ENCODE measurements around the gene PAX6. TPM values are rescaled to one million over a fixed set of nuclear protein-coding genes. Genes with fewer than 3 reads are reported as not detected.

Gene PAX6
- total RNA-seq, 2 donors from 2014 or later, result 0.46 to 0.76 TPM

- Mint-ChIP-seq H3K27me3 (ENCODE audit: low read depth) (peaks cover 83% of the 10 kb centered on the region), H3K9me3 (peaks cover 0 to 1% of the 10 kb centered on the region in 2 donors), H3K4me3 (peak overlapping the region; percentile 77 to 86), H3K27ac (peak overlapping the region; percentile 42), H3K4me1 (ENCODE audit: low read depth) (peaks cover 53% of the 10 kb centered on the region), H3K36me3 (ENCODE audit: insufficient read depth in 2 of 2) (peaks cover 8 to 10% of the 10 kb centered on the region in 2 donors)
- DNase-seq (peak in 1 of 2 donors; percentile 17), ATAC-seq (replicated peaks in 1 of 2) (no peak)
These were observed 7.9 kb downstream of the PAX6 start for GRCh38 chr11:31802990-31803812.

- DNase-seq, result peak in 1 of 2 donors; percentile 5
These were observed 8.5 kb downstream of the PAX6 start for GRCh38 chr11:31802609-31802989.

DNA sequence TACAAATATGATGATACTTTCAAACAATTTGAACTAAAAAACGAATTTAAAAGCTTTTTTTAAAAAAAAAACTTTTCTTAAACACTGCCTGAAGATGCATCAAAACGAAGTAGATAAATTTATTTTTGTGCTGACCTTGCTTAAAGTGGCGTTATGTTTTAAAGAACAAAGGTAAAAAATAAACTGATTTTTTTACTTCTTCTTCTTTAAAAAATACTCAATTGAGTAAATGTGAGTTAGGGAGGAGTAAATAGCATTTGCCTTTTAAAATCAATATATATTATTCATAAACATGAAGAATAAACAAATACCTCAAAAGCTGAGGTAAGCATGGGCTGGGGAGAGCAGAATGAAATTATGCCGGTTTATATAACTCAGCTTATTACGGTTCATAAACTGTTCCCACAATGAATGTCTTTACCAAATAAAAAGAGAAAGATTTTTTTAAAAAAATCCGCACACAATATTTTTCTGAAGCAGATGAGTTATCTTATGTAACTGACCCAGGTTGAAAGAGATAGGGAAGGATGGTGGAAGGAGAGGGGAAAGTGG is 9.0 kb downstream of the PAX6 start:
- Mint-ChIP-seq H3K27me3 (ENCODE audit: low read depth) (peaks cover 82% of the 10 kb centered on the region), H3K27ac (peak overlapping the region; percentile 70), H3K4me3 (no peak overlapping the region), H3K9me3 (peaks cover 0 to 1% of the 10 kb centered on the region in 2 donors), H3K36me3 (ENCODE audit: insufficient read depth in 2 of 2) (peaks cover 10 to 11% of the 10 kb centered on the region in 2 donors), H3K4me1 (ENCODE audit: low read depth) (peaks cover 61% of the 10 kb centered on the region)
- no peak for ATAC-seq (replicated peaks in 1 of 2)
- no peak for DNase-seq

More at GRCh38 chr11:31802609-31802989, 8.5 kb downstream of the PAX6 start:
- H3K27ac Mint-ChIP-seq, result peak overlapping the region; percentile 42
- H3K9me3 Mint-ChIP-seq, result peaks cover 0 to 1% of the 10 kb centered on the region in 2 donors
- H3K36me3 Mint-ChIP-seq (ENCODE audit: insufficient read depth in 2 of 2), result peaks cover 10 to 11% of the 10 kb centered on the region in 2 donors
- H3K4me3 Mint-ChIP-seq, result no peak overlapping the region
- ATAC-seq (replicated peaks in 1 of 2), result no peak
- H3K27me3 Mint-ChIP-seq (ENCODE audit: low read depth), result peaks cover 82% of the 10 kb centered on the region
- H3K4me1 Mint-ChIP-seq (ENCODE audit: low read depth), result peaks cover 56% of the 10 kb centered on the region

- no peak for ATAC-seq (replicated peaks in 1 of 2)
- DNase-seq, result no peak
- H3K27me3 Mint-ChIP-seq (ENCODE audit: low read depth), result peaks cover 82% of the 10 kb centered on the region
- peaks cover 63% of the 10 kb centered on the region for H3K4me1 Mint-ChIP-seq (ENCODE audit: low read depth)
- H3K4me3 Mint-ChIP-seq, result no peak overlapping the region
- peak overlapping the region; percentile 70 for H3K27ac Mint-ChIP-seq
- H3K36me3 Mint-ChIP-seq (ENCODE audit: insufficient read depth in 2 of 2), result peaks cover 10 to 12% of the 10 kb centered on the region in 2 donors
- peaks cover 0 to 1% of the 10 kb centered on the region in 2 donors for H3K9me3 Mint-ChIP-seq
These were observed 9.8 kb downstream of the PAX6 start for GRCh38 chr11:31801298-31801702.

GRCh38 chr11:31800398-31801265 is 10.5 kb downstream of the PAX6 start:
- Mint-ChIP-seq H3K9me3 (peaks cover 0 to 1% of the 10 kb centered on the region in 2 donors), H3K4me1 (ENCODE audit: low read depth) (peaks cover 63% of the 10 kb centered on the region), H3K27me3 (ENCODE audit: low read depth) (peaks cover 89% of the 10 kb centered on the region), H3K36me3 (ENCODE audit: insufficient read depth in 2 of 2) (peaks cover 10 to 12% of the 10 kb centered on the region in 2 donors), H3K4me3 (peak overlapping the region; percentile 35 to 69), H3K27ac (peak overlapping the region; percentile 1)
- DNase-seq, result peak in 1 of 2 donors; percentile 17
- ATAC-seq (replicated peaks in 1 of 2), result no peak

- Mint-ChIP-seq H3K4me3 (peak overlapping the region; percentile 69), H3K27ac (peak overlapping the region; percentile 1), H3K36me3 (ENCODE audit: insufficient read depth in 2 of 2) (peaks cover 10 to 12% of the 10 kb centered on the region in 2 donors), H3K27me3 (ENCODE audit: low read depth) (peaks cover 95% of the 10 kb centered on the region), H3K4me1 (ENCODE audit: low read depth) (peaks cover 59% of the 10 kb centered on the region), H3K9me3 (peaks cover 0 to 1% of the 10 kb centered on the region in 2 donors)
- ATAC-seq (replicated peaks in 1 of 2) (no peak), DNase-seq (no peak)
These were observed 11.4 kb downstream of the PAX6 start for GRCh38 chr11:31799435-31800397.

DNA sequence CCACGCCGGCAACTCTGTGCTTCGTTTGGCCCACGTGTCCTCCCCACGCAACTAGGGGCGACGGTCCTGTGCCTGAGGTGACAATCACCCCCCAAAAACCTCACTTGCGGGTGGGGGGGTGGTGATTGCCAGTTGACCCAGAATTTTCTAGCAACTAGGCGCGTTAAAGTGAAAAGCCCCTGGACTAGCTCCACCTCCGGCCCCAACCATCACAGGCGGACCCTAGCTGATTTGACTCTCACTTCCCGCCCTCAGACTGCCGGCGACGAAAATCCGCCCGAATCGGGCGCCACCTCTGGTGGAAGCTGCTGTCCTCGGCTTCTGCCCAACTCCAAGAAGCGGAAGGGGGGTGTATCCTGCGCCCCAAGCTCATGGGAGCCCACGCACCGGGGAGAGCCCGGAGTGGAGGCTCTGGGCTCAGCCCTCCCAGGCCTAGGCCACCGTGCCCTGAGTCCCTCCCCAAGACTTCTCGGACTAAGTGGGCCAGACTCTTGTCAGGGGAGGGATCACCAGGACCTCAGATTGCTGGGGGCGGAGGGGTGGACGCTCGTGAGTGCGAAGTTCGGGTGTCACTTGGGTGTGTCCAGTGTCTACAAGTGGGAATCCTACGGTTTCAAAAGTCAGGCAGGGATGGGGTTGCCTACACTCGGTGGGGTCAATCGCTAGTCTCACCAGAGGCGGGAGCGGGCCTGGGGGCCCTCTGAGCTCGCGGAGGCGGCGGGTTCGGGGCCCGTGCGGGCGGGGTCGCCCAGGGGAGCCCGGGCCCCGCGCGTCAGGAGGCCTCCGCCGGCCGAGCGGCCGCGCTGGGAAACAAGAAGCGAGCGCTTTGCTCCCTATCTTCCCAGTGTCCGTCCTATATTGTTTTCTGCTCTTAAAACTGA is 12.3 kb downstream of the PAX6 start:
- peak; percentile 59 to 69 for ATAC-seq (replicated peaks in 1 of 2)
- H3K4me3 Mint-ChIP-seq, result peak overlapping the region; percentile 45 to 69
- peaks cover 10 to 12% of the 10 kb centered on the region in 2 donors for H3K36me3 Mint-ChIP-seq (ENCODE audit: insufficient read depth in 2 of 2)

DNA sequence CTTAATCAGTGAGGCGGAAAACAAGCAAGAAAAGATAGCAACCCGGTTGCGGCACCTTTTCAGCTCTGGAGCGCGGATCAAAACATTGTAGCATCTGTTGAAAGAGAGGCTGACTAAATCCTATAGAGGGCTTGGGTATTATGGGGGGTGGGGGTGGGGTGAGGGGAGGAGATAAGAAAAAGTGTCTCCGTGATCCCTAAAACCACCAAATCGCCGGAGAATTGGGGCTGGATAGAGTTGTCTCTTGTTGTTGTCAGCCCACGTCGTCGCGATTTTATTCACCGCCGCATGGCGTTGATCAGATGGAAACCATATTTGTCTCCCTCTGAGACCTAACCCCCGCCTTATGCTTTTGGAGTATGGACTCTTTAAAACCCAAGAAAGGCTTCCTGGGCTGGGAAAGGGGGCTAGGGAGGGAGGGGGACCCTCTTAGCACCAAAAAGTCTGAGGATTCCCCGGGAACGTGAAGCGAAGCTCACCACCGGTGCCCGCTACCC is 13.0 kb downstream of the PAX6 start:
- peaks cover 91% of the 10 kb centered on the region for H3K27me3 Mint-ChIP-seq (ENCODE audit: low read depth)
- peak overlapping the region; percentile 54 to 72 for H3K4me3 Mint-ChIP-seq
- peak overlapping the region; percentile 41 for H3K27ac Mint-ChIP-seq
- peak; percentile 10 to 31 for ATAC-seq (replicated peaks in 1 of 2)
- peaks cover 43% of the 10 kb centered on the region for H3K4me1 Mint-ChIP-seq (ENCODE audit: low read depth)
- peaks cover 0 to 1% of the 10 kb centered on the region in 2 donors for H3K9me3 Mint-ChIP-seq
- H3K36me3 Mint-ChIP-seq (ENCODE audit: insufficient read depth in 2 of 2), result peaks cover 10 to 12% of the 10 kb centered on the region in 2 donors
- peak in 1 of 2 donors; percentile 5 for DNase-seq

More for the DNA sequence above, 12.3 kb downstream of the PAX6 start:
- Mint-ChIP-seq H3K27ac (no peak overlapping the region), H3K27me3 (ENCODE audit: low read depth) (peaks cover 92% of the 10 kb centered on the region), H3K9me3 (peaks cover 0 to 1% of the 10 kb centered on the region in 2 donors), H3K4me1 (ENCODE audit: low read depth) (peaks cover 50% of the 10 kb centered on the region)
- peak; percentile 52 for DNase-seq

- no peak for ATAC-seq (replicated peaks in 1 of 2)
- Mint-ChIP-seq H3K27me3 (ENCODE audit: low read depth) (peaks cover 91% of the 10 kb centered on the region), H3K36me3 (ENCODE audit: insufficient read depth in 2 of 2) (peaks cover 7 to 12% of the 10 kb centered on the region in 2 donors), H3K4me1 (ENCODE audit: low read depth) (peaks cover 36% of the 10 kb centered on the region), H3K4me3 (peak overlapping the region; percentile 54 to 72), H3K9me3 (peaks cover 0 to 1% of the 10 kb centered on the region in 2 donors), H3K27ac (peak overlapping the region; percentile 41)
- DNase-seq, result peak in 1 of 2 donors; percentile 2
These were observed 13.7 kb downstream of the PAX6 start for GRCh38 chr11:31797190-31798056.

DNA sequence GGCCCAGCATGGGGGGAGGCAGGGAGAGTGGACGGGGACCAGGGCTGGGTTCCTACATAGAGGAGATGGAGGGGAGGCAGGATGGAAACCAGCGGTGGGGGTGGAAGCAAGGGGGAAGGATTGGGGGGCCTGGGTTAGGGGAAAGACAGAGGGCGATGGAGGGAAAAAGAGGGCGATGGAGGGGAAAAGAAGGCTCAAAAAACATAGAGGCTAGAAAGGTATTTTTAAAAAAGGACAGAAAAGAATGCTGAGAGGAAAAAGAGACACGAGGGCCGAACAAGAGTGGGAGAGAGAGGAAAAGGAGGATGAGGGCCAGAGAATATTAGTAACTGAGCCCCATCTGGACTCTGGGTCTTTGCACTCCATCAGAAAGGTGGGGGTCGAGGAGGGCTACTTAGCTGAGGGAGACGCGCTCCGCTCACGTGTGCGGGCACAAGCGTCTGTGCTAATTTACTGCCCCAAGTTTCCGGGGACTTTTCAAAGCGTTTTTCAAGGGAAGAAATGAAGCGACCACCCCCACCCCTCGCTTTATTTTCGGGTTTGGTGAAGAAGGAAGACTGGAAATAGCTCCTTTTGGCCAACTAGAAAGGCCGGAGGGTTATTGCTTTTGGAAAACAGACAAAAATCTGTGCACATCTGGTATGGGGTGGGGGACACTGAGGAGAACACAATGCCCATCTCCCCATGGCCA is 14.5 kb downstream of the PAX6 start:
- Mint-ChIP-seq H3K27me3 (ENCODE audit: low read depth) (peaks cover 85% of the 10 kb centered on the region), H3K9me3 (peaks cover 0 to 1% of the 10 kb centered on the region in 2 donors), H3K4me3 (peak overlapping the region in 1 of 2 donors; percentile 19), H3K36me3 (ENCODE audit: insufficient read depth in 2 of 2) (peaks cover 5 to 10% of the 10 kb centered on the region in 2 donors), H3K27ac (no peak overlapping the region), H3K4me1 (ENCODE audit: low read depth) (peaks cover 32% of the 10 kb centered on the region)
- ATAC-seq (replicated peaks in 1 of 2), result no peak
- no peak for DNase-seq

Data from activated T-cell treated with anti-CD3 and anti-CD28 coated beads, Interleukin-2, amount 50 U/mL, for 72 hours (primary cell).